Vagina (tissue), 2 donors: ENCODE results near the gene IGSF3. TPM values are rescaled to one million over a fixed set of nuclear protein-coding genes. Genes with fewer than 3 reads are reported as not detected.

Experiments used
- DNase-seq, 2 donors: peaks; one replicate each; pipeline ENCODE4 v3.0.0-alpha.2; 2017; ENCODE audit errors: extremely low spot score in 2 of 2
- H3K27ac ChIP-seq: fragments of 200-600 bp; sonication (generic); one replicate; pipeline ENCODE4 v1.5.1; 2019
- H3K27me3 ChIP-seq: fragments of 200-600 bp; sonication (generic); one replicate; pipeline ENCODE4 v1.5.1; 2019
- H3K36me3 ChIP-seq, 2 donors: fragments of 200-600 bp; sonication (generic); one replicate each; pipeline ENCODE4 v1.5.1; 2017 to 2019
- H3K4me1 ChIP-seq: fragments of 200-600 bp; sonication (generic); one replicate; pipeline ENCODE4 v1.5.1; 2019
- H3K4me3 ChIP-seq, 2 donors: fragments of 200-600 bp; sonication (generic); 1 replicate in 1 of 2; 2 replicates in 1 of 2; pipeline ENCODE4 v1.5.1; 2016 to 2019
- H3K9me3 ChIP-seq: fragments of 200-600 bp; sonication (generic); one replicate; pipeline ENCODE4 v1.5.1; 2019
- CTCF ChIP-seq, 3 experiments: fragments of 450-650 bp in 2 of 3; fragments of 200-600 bp in 1 of 3; sonication (generic) in 1 of 3; IDR thresholded peaks; one replicate each; pipeline ENCODE4 v1.5.1; 2017 to 2019; ENCODE audit warnings: antibody characterized with exemption in 3 of 3, mild to moderate bottlenecking in 2 of 3, moderate library complexity in 2 of 3
- POLR2A ChIP-seq, 2 donors: fragments of 450-650 bp; IDR thresholded peaks; one replicate each; pipeline ENCODE4 v1.6.1; 2017; ENCODE audit warnings: antibody characterized with exemption in 2 of 2, mild to moderate bottlenecking in 2 of 2, moderate library complexity in 2 of 2
- POLR2AphosphoS5 ChIP-seq, 2 donors: sonication (generic); formaldehyde crosslinking; IDR thresholded peaks; one replicate each; pipeline ENCODE4 v1.9.0; 2017; ENCODE audit warnings: antibody characterized with exemption in 2 of 2, mild to moderate bottlenecking in 2 of 2, low read depth in 1 of 2; ENCODE audit not compliant: insufficient read depth in 1 of 2
- intact Hi-C: fragments of 100-400 bp; cut with DNase I; formaldehyde crosslinking; loops from one replicate; pipeline ENCODE4 v1.15.1; 2023
- total RNA-seq: library from RNA; depleted of rRNA; stranded (reverse); fragments of >200 nt; gene quantifications from one replicate; pipeline ENCODE4 v1.2.3, GENCODE V29; 2016

The IGSF3 gene
- total RNA-seq, 1 donor from 2014 or later, result 38.5 TPM

- no peaks in the 10 kb centered on the region for H3K27me3 ChIP-seq
- H3K9me3 ChIP-seq, result no peaks in the 10 kb centered on the region
- intact Hi-C loops, result no loop called here
- H3K27ac ChIP-seq, result no peak overlapping the region
- no peak overlapping the region for H3K4me3 ChIP-seq
- no peak for DNase-seq
- no peak for TF ChIP-seq CTCF (IDR thresholded peaks at IDR 0.05)
- no peak for TF ChIP-seq POLR2A (IDR thresholded peaks at IDR 0.05)
- no peak for TF ChIP-seq POLR2AphosphoS5 (IDR thresholded peaks at IDR 0.05; ENCODE audit: insufficient read depth in 1 of 2, low read depth in 1 of 2)
- peaks cover 0 to 25% of the 10 kb centered on the region in 2 donors for H3K36me3 ChIP-seq
- H3K4me1 ChIP-seq, result no peaks in the 10 kb centered on the region
Measured at GRCh38 chr1:116531917-116532316, 135.6 kb downstream of the IGSF3 start.

DNA sequence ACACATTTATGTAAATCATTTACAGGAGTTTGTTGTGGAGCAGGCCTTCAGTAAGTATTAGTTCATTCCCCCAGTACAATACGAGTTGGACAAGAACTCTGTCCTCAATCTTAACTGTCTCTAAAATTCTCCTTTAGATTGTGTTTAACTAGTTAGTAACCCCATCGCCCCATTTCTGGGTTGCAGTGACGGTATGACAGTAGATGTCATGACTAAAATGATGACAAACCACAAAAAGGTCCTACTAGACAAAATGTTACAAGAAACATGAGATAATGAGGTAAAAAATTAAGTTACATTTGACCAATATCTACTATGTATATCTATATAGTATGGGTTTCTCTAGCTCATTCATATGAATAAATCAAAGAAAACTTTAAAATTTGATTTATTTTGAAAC is 137.9 kb downstream of the IGSF3 start:
- Histone ChIP-seq H3K4me1 (no peaks in the 10 kb centered on the region), H3K36me3 (peaks cover 0 to 12% of the 10 kb centered on the region in 2 donors), H3K27ac (no peak overlapping the region), H3K27me3 (no peaks in the 10 kb centered on the region), H3K4me3 (no peak overlapping the region), H3K9me3 (no peaks in the 10 kb centered on the region)
- DNase-seq, result no peak
- intact Hi-C loops, result no loop called here
- TF ChIP-seq CTCF (IDR thresholded peaks at IDR 0.05) (no peak), POLR2A (IDR thresholded peaks at IDR 0.05) (no peak), POLR2AphosphoS5 (IDR thresholded peaks at IDR 0.05; ENCODE audit: insufficient read depth in 1 of 2, low read depth in 1 of 2) (no peak)

- H3K4me1 ChIP-seq, result no peaks in the 10 kb centered on the region
- intact Hi-C loops, result no loop called here
- no peak overlapping the region for H3K4me3 ChIP-seq
- no peak for DNase-seq
- H3K27me3 ChIP-seq, result no peaks in the 10 kb centered on the region
- no peaks in the 10 kb centered on the region for H3K9me3 ChIP-seq
- TF ChIP-seq POLR2AphosphoS5 (IDR thresholded peaks at IDR 0.05; ENCODE audit: insufficient read depth in 1 of 2, low read depth in 1 of 2) (no peak), CTCF (IDR thresholded peaks at IDR 0.05) (no peak), POLR2A (IDR thresholded peaks at IDR 0.05) (no peak)
- no peak overlapping the region for H3K27ac ChIP-seq
- H3K36me3 ChIP-seq, result peaks cover 0 to 10% of the 10 kb centered on the region in 2 donors
Measured at GRCh38 chr1:116529199-116529631, 138.3 kb downstream of the IGSF3 start.

DNA sequence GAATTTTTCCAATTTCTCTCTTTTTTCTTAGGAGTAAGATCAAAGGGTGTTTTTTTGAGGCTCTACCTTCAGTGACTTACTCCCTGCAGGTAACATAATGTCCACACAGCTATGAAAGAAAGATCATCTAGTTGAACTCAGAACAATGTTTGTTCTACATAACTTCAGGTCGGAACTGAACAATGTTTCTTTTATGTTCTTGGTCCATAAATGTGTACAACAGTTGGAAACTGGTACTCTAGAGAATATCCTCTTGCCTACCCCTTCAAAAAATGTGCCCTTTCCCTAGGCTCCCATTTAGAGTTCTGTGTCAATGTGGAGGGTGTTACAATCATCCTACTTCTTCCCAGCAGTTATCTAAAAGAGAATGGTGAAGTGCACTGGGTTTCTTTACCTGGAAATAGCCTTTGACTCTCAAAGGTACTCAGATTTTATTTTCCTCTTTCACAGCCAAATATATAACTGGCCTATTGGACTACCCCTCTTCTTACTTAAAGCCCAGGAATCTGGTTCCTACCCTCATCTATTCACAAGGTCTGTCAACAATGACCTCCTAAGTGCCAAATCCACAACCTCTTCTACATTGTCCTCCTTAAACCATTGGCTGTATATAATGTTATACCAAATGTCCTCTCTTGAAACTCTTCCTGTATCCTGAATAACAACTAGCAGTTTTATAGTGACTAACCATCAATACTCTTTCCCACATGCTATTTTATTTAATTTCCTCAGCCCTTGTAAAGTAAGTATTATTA is 139.0 kb downstream of the IGSF3 start:
- no peak for DNase-seq
- H3K36me3 ChIP-seq, result peaks cover 0 to 3% of the 10 kb centered on the region in 2 donors
- intact Hi-C loops, result no loop called here
- H3K4me1 ChIP-seq, result no peaks in the 10 kb centered on the region
- H3K27ac ChIP-seq, result no peak overlapping the region
- H3K4me3 ChIP-seq, result no peak overlapping the region
- no peaks in the 10 kb centered on the region for H3K27me3 ChIP-seq
- TF ChIP-seq POLR2AphosphoS5 (IDR thresholded peaks at IDR 0.05; ENCODE audit: insufficient read depth in 1 of 2, low read depth in 1 of 2), result no peak
- no peak for TF ChIP-seq CTCF (IDR thresholded peaks at IDR 0.05)
- no peak for TF ChIP-seq POLR2A (IDR thresholded peaks at IDR 0.05)
- no peaks in the 10 kb centered on the region for H3K9me3 ChIP-seq

DNA sequence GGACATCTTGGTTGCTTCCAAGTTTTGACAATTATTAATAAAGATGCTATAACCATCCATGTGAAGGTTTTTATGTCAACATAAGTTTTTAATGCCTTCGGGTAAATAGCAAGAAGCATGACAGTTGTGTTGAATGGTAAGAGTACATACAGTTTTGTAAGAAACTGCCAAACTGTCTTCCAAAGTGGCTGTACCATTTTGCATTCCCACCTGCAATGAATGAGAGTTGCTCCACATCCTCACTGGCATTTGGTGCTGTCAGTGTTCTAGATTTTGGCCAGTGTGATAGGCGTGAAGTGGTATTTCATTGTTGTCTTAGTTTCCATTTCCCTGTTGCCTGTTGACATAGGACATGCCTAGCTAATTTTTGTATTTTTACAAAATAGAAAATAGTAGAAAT is 142.1 kb downstream of the IGSF3 start:
- no peaks in the 10 kb centered on the region for H3K9me3 ChIP-seq
- H3K27ac ChIP-seq, result no peak overlapping the region
- H3K36me3 ChIP-seq, result no peaks in the 10 kb centered on the region
- H3K4me3 ChIP-seq, result no peak overlapping the region
- H3K27me3 ChIP-seq, result no peaks in the 10 kb centered on the region
- TF ChIP-seq CTCF (IDR thresholded peaks at IDR 0.05) (no peak), POLR2A (IDR thresholded peaks at IDR 0.05) (no peak), POLR2AphosphoS5 (IDR thresholded peaks at IDR 0.05; ENCODE audit: insufficient read depth in 1 of 2, low read depth in 1 of 2) (no peak)
- DNase-seq, result no peak
- intact Hi-C loops, result no loop called here
- H3K4me1 ChIP-seq, result no peaks in the 10 kb centered on the region
